ENCODE results near the gene KLF6.

DNA sequence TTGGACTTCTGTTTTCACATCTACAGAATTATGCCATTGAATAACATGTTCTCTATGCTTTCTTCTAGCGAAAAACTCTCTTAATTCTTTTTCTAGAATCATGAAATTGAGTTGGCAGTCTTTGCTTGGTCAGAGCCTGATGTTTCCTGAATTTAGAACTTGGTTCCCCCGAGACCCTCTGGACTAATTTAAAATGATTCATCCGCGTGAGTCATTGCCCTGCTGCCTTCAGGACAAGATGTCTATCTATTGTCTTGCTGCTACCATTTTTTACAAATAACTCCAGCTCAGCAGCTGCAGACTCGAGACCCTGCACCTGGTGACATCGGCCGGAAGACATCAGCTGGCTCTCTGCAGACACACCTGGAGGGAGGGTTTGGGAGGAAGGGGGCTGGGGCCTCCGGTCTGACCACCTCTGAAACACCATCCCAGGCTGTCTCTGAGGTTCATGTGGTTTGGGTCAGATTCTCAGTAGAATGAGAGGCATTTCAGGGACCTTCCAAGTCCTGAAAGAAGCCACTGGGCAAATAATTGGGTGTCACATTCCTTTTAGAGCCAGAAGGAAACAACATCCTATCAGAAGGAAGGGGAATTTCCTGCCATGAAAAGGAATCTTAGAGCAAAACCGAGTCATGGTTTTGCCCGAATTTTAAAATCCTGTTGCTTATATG, 20.9 kb upstream of the KLF6 start:
- TF ChIP-seq, protein P1, sequence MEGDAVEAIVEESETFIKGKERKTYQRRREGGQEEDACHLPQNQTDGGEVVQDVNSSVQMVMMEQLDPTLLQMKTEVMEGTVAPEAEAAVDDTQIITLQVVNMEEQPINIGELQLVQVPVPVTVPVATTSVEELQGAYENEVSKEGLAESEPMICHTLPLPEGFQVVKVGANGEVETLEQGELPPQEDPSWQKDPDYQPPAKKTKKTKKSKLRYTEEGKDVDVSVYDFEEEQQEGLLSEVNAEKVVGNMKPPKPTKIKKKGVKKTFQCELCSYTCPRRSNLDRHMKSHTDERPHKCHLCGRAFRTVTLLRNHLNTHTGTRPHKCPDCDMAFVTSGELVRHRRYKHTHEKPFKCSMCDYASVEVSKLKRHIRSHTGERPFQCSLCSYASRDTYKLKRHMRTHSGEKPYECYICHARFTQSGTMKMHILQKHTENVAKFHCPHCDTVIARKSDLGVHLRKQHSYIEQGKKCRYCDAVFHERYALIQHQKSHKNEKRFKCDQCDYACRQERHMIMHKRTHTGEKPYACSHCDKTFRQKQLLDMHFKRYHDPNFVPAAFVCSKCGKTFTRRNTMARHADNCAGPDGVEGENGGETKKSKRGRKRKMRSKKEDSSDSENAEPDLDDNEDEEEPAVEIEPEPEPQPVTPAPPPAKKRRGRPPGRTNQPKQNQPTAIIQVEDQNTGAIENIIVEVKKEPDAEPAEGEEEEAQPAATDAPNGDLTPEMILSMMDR (IDR thresholded peaks at IDR 0.05; ENCODE audit: poor library complexity), result no peak
- no peak for TF ChIP-seq EZH2phosphoT487 (IDR thresholded peaks at IDR 0.05; ENCODE audit: low read depth, severe bottlenecking, unreplicated experiment)
- no peak for TF ChIP-seq EZH2 (IDR thresholded peaks at IDR 0.05; ENCODE audit: borderline replicate concordance)
